ENCODE data around the gene THTPA. TPM values are rescaled to one million over a fixed set of nuclear protein-coding genes. Genes with fewer than 3 reads are reported as not detected.
A peak's percentile ranks its signal among the peaks of the same experiment; 100 is the strongest.

The THTPA gene
- total and polyA plus RNA-seq, 2 of the 13 experiments (the other 11 are each of a cell fraction or from before 2014, with no cell fraction given), result 7.4 to 8.7 TPM

- peak; percentile 14 for TF ChIP-seq YY1 (IDR thresholded peaks at IDR 0.05; ENCODE audit: insufficient read depth, insufficient replicate concordance, low read depth, low read length)
- TF ChIP-seq HINFP (CRISPR knock-in tag; IDR thresholded peaks at IDR 0.05; ENCODE audit: low read depth), result no peak
- TF ChIP-seq FOXK2 (IDR thresholded peaks at IDR 0.05), result no peak
- TF ChIP-seq ZNF878 (CRISPR knock-in tag; IDR thresholded peaks at IDR 0.05), result no peak
- TF ChIP-seq ZNF382 (CRISPR knock-in tag; IDR thresholded peaks at IDR 0.05; ENCODE audit: borderline replicate concordance), result no peak
- no peak for TF ChIP-seq CSRNP2 (CRISPR knock-in tag; conservative IDR thresholded peaks at IDR 0.05; ENCODE audit: low read depth)
- no peak for TF ChIP-seq POLR2A (IDR thresholded peaks at IDR 0.05; ENCODE audit: insufficient read depth in 1 of 2, low read depth in 2 of 2, low read length in 2 of 2)
- TF ChIP-seq ZSCAN30 (CRISPR knock-in tag; IDR thresholded peaks at IDR 0.05), result no peak
- no peak for TF ChIP-seq ZBTB21 (CRISPR knock-in tag; IDR thresholded peaks at IDR 0.05)
- no peak for TF ChIP-seq ZNF260 (CRISPR knock-in tag; IDR thresholded peaks at IDR 0.05; ENCODE audit: borderline replicate concordance, low read depth)
- TF ChIP-seq ZFP90 (CRISPR knock-in tag; IDR thresholded peaks at IDR 0.05; ENCODE audit: borderline replicate concordance), result no peak
- TF ChIP-seq ZNF136 (CRISPR knock-in tag; IDR thresholded peaks at IDR 0.05; ENCODE audit: low read depth), result no peak
- TF ChIP-seq CEBPG (CRISPR knock-in tag; IDR thresholded peaks at IDR 0.05), result no peak
- peak; percentile 94 for TF ChIP-seq ZNF629 (CRISPR knock-in tag; conservative IDR thresholded peaks at IDR 0.05)
- no peak for TF ChIP-seq ETS1 (CRISPR knock-in tag; IDR thresholded peaks at IDR 0.05)
- no peak for TF ChIP-seq TGIF2 (CRISPR knock-in tag; IDR thresholded peaks at IDR 0.05)
- no peak for TF ChIP-seq MTA1 (CRISPR knock-in tag; IDR thresholded peaks at IDR 0.05; ENCODE audit: borderline replicate concordance)
- 0 out of 2 replicates have a peak, but pooled peaks have one; percentile 4 for TF ChIP-seq ZNF543 (CRISPR knock-in tag; IDR thresholded peaks at IDR 0.05)
- no peak for TF ChIP-seq RBAK (CRISPR knock-in tag; IDR thresholded peaks at IDR 0.05)
- TF ChIP-seq THRA (CRISPR knock-in tag; IDR thresholded peaks at IDR 0.05; ENCODE audit: borderline replicate concordance), result no peak
- TF ChIP-seq ADNP (CRISPR knock-in tag; IDR thresholded peaks at IDR 0.05), result peak; percentile 49; the same call in 1 of the 2 replicates
- no peak for TF ChIP-seq THYN1 (CRISPR knock-in tag; IDR thresholded peaks at IDR 0.05; ENCODE audit: borderline replicate concordance, low read depth)
- TF ChIP-seq NR1H2 (CRISPR knock-in tag; IDR thresholded peaks at IDR 0.05; ENCODE audit: borderline replicate concordance, low read depth), result no peak
- no peak for TF ChIP-seq MIER2 (CRISPR knock-in tag; IDR thresholded peaks at IDR 0.05)
- TF ChIP-seq ZSCAN20 (CRISPR knock-in tag; IDR thresholded peaks at IDR 0.05; ENCODE audit: borderline replicate concordance), result no peak
- TF ChIP-seq ZNF253 (CRISPR knock-in tag; IDR thresholded peaks at IDR 0.05; ENCODE audit: borderline replicate concordance), result no peak
- TF ChIP-seq ZNF737 (CRISPR knock-in tag; IDR thresholded peaks at IDR 0.05; ENCODE audit: borderline replicate concordance), result no peak
These were observed 23.7 kb downstream of the THTPA start (continued) for GRCh38 chr14:23579739-23580138.

Measured in HepG2 (cell line).